HTR-8/SVneo (cell line): ENCODE data around the gene MAST3.
"Not testable (repeated sequence)": the region's sequence is repeated elsewhere in the genome, so short reads cannot be mapped to it uniquely, and the experiment has no call there.

Experiments used
- DNase-seq: peaks from one replicate; pipeline ENCODE4 v3.0.0; 2011; ENCODE audit warnings: low spot score, mixed read lengths; ENCODE audit not compliant: insufficient read length
- FAIRE-seq: peaks from 2 replicates; lab custom pipeline; 2011; peaks lifted over from hg19 to GRCh38; lab: Jason Lieb, UNC

MAST3 gene

DNA sequence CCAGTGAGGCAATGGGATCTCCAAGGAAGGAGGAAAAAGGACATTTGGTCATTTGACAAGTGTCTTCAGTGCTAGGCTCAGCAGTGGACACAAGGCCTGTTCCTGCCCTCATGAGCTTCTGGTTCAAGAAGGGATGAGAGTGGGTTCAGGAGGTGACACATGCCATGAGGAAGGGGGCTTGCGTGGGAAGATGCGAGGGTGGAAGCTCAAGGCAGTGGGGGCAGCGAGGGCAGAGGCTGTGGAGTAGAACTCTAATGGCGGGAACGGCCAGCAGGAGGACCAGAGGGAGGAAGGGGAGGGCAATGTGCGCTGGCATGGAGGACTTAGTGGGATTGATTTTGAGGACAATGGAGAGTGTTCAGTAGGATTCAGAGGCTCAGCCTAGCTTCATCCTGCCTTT lies 58.7 kb downstream of the MAST3 start:
- FAIRE-seq (no peak), DNase-seq (no peak)

DNA sequence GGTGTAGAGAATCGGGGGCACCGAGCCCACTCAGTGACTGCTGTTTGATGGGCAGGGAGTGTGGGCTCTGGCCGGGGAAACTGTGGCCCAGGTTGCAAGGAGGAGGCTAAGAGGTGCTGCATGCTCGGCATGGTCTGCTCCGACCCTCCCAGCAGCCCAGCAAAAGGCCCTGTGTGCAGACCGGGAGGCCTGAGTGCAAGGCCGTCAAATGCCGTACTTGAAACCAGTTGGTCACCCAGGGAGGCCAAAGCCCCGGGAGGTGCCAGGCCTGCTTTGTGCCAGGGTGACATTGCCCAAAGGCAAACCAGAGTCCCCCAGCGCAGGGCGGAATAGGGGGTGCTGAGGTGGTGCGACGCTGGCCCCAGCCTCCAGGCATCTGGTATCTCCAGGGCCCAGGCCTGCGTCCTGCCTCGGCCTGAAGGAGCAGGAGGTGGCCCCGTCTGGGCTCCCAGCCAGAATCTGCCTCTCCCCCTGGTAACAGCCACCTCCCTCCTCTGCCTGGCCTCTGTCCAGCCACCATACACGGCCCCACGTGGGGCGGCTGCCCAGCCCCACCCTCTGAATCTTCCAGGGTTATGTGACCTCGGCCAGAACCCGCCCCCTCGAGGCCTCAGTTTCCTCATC lies 59.4 kb downstream of the MAST3 start:
- DNase-seq (peak; percentile 85), FAIRE-seq (peak; percentile 26)

DNA sequence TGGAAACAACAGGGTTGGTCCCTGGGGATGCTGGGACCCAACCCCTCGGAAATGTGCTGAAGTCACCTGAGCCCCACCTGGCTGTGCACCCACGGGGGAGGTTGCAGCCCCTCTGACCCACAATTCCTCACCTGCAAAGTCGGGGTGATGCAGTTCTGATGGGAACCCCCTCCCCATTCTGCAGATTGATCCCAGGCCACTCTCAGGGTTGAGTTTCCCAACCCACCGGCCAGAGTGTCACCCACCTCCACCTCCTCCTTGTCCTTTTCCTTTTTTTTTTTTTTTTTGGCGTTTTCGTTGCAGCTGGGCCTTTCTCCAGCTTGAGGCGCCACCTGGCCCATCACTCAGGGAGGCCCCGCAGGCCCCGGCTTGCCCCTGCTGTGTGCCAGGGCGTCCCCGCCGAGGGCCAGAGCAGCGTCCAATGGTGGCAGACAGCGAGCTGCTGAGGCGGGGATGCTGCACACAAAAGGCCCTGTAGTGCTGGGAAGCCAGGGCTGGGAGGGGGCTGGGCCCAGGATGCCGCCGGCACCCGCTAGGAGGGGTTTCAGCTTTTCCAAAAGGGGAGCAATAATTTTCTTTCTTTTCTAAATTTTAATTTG lies 60.0 kb downstream of the MAST3 start:
- no peak for DNase-seq
- no peak for FAIRE-seq

DNA sequence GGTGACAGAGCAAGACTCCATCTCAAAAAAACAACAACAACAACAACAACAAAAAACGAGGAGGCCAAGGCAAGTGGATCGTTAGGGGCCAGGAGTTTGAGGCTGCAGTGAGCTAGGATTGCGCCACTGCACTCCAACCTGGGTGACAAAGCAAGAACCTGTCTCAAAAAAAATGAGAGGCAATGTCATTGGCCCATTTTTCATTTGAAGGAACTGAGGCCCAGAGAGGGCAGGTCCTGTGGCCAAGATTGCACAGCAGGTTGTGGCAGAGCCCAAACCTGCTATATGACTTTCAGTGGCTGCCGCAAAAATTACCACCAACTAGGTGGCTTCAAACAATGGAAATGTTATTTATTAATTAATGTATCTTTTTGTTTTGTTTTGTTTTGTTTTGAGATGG lies 60.9 kb downstream of the MAST3 start:
- FAIRE-seq: no peak
- no peak for DNase-seq

DNA sequence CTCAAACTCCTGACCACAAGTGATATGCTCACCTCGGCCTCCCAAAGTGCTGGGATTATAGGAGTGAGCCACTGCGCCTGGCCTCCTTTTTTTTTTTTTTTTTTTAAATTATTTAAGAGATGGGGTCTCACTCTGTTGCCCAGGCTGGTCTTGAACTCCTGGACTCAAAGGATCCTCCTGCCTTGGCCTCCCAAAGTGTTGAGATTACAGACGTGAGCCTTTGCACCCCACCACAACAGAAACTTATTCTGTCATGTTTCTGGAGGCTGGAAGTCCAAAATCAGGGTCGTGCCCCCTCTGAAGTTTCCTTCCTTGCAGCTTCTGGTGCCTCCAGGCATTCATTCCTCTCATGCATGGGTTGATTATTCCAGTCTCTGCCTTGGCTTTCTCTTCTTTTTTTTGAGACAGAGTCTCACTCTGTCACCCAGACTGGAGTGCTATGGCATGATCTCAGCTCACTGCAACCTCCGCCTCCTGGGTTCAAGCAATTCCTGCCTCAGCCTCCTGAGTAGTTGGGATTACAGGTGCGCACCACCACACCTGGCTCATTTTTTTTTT lies 61.6 kb downstream of the MAST3 start:
- DNase-seq, FAIRE-seq: not testable (repeated sequence)

DNA sequence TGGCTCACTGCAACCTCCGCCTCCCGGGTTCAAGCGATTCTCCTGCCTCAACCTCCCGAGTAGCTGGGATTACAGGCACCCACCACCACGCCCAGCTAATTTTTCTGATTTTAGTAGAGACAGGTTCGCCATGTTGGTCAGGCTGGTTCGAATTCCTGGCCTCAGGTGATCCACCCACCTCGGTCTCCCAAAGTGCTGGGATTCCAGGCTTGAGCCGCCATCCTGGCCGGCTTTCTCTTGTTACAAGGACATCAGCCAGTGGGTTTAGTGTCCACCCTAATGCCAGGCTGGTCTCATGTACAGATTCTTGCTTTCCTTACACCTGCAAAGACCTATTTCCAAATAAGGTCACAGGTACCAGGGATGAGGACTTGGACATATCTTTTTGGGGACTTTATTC lies 62.2 kb downstream of the MAST3 start:
- no peak for FAIRE-seq
- no peak for DNase-seq

DNA sequence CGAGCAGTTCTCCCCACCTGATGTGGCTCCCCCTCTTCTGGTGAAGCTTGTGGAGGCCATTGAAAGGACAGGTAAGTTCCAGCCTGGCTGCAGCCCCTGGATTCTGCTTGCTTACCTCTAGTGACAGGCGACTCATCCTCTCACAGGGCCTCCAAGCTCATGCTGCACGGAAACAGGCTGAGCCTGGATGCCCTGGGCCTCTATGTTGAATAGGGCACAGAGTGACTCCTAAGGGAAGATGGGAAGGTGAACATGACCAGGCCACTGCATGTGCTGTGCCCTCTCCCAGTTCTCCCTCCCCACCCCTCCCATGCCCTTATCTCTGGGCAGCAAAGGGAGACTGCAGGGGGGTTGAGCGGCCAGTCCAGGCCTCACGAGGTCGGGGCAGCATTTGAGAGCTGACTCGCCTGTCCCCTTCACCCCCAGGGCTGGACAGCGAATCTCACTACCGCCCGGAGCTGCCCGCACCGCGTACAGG lies 63.0 kb downstream of the MAST3 start:
- FAIRE-seq (peak; percentile 58), DNase-seq (no peak)

DNA sequence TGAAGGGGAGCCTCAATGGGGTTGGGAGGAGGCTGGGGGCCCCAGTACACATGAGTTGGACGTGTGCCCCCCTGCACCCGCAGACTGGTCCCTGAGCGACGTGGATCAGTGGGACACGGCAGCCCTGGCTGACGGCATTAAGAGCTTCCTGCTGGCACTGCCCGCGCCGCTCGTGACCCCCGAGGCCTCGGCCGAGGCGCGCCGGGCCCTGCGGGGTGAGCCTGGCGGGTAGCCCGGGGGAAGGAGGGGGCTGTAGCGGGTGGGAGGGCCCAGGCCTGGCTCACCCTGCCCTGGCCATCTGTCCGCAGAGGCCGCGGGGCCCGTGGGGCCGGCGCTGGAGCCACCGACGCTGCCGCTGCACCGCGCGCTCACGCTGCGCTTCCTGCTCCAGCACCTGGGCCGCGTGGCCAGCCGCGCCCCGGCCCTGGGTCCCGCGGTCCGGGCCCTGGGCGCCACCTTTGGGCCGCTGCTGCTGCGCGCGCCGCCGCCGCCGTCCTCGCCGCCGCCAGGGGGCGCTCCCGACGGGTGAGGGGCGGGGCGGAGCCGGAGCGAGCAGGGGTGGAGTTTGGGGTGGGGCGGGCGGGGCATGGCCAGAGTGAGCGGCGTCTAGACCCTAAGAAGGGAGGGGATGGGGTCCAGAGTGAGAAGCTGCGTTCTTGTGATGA lies 63.5 kb downstream of the MAST3 start:
- peak; percentile 60 for FAIRE-seq

DNA sequence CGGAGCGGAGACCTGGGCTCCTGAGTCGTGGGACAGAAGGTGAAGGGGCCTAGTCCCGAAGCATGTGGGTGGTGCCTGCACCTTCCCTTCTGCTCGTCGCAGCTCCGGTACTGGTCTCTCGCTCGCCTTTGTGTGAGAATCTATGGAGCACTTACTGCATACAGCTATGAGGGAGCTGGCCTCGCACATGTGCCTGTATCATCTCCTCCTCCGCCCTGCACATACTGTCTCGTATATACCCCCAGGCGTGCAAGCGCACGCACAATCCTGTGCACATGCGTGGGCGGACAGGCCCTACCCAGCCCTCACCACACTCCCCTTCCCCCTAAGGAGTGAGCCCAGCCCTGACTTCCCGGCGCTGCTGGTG lies 64.0 kb downstream of the MAST3 start:
- peak; percentile 83 for FAIRE-seq
- DNase-seq: no peak

More for the DNA sequence above, 63.5 kb downstream of the MAST3 start:
- DNase-seq: peak; percentile 72

DNA sequence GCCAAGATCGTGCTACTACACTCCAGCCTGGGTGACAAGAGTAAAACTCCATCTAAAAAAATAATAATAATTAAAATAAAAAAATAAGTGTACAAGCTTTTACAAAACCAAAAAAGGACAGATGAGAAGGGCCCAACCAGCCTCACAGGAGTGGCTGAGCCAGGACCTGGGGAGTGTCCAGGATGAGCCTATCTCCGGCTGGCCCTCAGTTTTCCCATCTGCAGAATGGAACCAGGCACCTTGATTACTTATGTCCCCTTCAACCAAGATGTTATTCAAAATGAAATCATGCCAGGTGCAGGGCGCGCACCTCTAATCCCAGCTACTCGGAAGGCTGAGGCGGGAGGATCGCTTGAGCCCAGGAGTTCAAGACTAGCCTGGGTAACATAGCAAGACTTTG lies 66.5 kb downstream of the MAST3 start:
- FAIRE-seq (no peak), DNase-seq (no peak)

DNA sequence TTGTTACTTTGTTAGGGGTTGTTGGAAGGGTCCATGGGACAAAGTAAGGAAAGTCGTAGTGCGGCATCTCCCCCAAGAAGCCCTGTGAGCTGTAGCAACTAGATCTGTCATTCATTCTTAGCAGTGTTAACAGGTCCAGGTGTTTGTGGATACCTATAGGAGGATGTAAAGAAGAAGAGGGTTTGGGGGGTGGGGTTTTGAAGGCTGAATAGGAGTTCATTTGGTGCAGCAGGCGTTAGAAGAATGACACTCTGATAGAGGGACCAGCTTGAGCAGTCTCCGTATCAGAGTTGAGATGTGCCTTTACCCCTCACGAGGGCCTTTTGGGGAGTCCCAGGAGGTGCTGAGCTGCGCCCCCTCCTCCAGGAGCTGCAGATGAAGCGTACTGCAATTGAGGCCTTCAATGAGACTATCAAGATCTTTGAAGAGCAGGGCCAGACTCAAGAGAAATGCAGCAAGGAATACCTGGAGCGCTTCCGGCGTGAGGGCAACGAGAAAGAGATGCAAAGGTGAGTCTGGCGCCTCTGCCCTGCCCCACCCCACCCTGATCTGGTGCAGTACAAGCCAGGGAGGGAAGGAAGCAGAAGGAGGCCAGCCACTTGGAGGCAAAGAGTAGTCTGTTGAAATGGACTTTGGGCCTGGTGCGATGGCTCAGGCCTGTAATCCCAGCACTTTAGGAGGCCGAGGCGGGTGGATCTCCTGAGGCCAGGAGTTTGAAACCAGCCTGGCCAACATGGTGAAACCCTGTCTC lies 68.4 kb downstream of the MAST3 start:
- FAIRE-seq (no peak), DNase-seq (no peak)

DNA sequence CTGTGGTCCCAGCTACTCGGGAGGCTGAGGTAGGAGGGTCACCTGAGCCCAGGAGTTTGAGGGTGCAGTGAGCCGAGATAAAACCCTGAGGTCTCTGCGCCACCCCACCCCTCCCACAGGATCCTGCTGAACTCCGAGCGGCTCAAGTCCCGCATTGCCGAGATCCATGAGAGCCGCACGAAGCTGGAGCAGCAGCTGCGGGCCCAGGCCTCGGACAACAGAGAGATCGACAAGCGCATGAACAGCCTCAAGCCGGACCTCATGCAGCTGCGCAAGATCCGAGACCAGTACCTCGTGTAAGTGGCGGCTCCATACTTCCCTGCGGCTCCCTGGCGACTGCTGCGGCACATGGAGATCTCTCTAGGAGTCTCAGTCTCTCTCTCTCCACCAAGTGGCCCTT lies 69.4 kb downstream of the MAST3 start:
- no peak for FAIRE-seq
- no peak for DNase-seq

DNA sequence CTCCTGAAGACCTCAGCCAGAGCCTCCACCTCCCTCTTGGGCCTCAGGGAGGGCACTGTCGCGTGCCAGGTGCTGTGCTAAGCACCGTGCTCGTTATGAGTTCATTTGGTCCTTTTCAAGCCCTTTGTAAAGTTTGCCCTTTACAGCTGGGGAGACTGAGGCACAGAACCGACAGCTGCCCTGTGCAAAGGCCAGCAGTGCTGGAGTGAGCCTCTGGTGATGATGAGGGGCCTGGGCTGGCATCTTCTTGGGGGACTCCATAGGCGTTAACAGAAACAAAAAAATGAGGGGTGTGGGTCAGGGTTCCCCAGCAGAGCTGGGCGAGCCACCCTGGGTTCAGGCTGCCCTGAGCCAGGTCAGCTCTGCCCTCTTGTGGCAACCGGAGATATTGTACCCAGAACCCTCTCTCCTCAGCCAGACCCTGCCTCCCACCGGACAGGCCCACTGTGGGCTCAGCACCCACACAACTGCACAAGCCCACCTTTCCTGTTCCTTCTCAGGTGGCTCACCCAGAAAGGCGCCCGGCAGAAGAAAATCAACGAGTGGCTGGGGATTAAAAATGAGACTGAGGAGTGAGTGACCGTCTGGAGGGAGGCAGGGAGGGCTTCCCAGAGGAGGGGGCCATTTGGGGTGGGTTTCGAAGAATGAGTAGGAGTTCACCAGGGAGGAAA lies 70.5 kb downstream of the MAST3 start:
- peak; percentile 75 for DNase-seq
- FAIRE-seq: peak; percentile 16

DNA sequence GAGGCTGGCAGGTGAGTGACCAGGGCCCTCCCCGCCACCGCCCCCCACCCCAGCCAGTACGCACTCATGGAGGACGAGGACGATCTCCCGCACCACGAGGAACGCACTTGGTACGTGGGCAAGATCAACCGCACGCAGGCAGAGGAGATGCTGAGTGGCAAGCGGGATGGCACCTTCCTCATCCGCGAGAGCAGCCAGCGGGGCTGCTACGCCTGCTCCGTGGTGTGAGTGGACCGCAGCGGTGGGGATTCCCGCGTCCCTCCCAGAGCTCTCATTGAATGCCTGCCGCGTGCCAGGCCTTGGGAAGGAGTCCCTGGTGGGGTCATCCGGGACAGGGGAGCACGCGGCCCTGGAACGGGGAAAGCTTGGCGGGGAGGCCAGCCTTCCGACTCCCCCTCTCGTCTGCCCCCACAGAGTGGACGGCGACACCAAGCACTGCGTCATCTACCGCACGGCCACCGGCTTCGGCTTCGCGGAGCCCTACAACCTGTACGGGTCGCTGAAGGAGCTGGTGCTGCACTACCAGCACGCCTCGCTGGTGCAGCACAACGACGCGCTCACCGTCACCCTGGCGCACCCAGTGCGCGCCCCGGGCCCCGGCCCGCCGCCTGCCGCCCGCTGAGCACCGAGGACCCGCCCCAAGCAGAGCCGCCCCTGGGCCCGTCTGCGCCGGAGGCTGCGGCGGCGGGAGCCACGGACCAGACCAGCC lies 71.2 kb downstream of the MAST3 start:
- no peak for DNase-seq
- FAIRE-seq: no peak

DNA sequence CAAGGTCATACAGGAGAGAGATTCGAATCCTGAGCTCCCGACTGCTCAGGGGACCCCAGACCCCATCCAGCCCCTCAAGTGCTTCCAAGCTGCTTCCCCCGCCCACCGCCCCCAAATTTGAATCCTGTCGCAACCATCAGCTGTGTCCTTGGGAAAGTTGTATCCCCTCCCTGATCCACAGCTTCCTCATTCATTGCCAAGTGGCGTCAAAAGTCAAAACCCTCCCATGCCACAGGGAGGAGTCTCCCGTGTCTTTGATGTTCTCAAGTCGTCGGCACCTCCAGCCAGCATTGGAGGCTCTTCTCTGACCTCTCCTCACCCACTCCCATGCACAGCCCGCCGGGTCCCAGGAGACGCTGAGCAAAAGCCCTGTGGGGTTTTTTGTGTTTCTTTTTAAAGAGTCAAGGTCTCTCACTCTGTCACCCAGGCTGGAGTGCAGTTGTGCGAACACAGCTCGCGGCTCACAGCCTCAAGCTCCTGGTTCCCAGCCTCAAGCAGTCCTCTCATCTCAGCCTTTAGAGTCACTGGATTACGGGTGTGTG lies 73.2 kb downstream of the MAST3 start:
- no peak for DNase-seq
- FAIRE-seq: no peak

DNA sequence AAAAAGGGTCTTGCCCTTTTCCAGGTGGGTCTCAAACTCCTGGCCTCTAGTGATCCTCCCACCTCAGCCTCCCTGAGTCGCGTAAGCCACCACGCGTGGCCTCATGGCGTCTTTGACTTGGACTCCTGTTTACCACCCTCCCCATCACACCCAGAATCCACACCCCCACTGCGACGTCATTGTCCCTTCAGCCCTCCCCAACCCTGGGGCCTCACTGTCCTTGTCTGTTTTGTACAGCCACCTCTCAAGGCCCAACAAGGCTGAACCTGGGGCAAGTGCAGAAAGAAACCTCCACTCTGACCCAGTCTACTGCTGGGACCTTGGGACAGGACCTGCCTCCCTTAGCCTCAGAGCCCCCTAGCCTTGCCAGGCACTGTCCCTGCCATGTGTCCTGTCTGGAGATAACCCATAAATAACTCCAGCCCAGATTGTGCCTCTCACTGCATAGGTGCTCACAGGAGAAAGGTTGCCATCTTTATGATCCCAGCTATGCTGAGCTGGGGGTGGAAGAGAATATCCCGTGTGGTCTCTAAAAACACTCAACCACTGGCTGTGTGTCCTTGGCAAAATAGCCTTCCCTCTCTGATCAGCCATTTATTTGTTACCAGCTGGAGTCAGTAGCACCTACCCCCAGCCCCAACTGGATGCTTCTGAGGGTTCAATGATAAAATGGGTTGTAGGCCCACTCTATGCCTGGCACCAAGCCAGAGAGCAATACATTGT lies 74.2 kb downstream of the MAST3 start:
- FAIRE-seq (no peak), DNase-seq (no peak)

DNA sequence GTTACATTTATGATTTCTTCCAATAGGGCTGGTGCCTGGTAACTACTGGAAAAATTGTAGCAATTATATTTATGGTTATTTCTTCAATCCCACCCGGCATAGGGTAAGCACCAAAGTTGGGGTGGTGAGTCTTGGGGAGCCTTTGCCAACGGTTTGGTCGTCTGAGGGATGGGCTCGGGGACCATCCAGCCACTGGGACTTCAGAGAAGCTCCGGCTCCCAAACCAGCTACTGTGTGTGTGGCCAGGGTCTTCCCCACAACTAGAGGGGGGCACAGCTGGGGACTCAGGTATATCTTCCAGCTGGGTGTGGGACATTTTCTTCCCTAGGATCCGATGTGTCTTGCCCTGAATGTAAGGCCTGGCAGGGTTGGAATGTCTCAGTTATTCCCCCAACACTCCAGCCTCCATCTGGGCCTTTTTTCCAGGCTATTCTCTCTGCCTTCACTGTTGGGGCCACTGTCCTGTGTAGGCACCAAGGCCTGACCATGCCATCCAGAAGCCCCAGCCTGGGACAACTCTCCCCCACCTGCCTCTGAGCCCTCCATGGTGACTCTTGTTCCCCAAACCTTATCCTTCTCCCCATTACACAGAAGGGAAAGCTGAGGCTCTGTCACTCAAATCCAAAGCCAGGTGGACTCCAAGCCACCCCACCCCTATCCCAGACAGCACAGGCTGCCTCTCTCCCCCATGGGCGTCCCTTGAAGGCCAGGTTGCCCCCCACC lies 74.9 kb downstream of the MAST3 start:
- FAIRE-seq (no peak), DNase-seq (no peak)

DNA sequence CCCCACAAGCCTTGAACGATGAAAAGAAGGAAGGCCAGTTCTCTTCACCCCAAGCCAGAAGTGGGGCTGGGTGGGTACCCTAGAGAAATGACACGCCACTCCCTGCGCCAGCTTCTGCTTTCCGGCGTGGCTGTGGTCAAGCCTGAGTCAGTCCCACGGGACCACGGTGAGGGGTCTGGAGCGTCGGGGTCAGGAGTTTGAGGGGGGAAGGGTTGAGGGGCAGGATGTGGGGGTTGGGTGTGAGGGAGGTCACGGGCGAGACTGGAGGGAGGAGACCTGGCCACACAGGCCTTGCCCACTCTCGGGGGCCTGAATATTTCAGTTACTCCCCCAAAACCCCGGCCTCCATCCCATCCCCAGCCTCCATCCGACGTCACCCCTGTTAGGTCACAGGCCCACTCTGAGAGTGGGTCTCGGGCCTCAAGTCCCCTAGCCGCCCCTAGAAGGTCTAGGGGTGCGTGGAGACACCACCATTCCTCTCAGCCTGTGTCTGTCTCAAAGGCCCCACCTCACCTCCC lies 75.5 kb downstream of the MAST3 start:
- DNase-seq (no peak), FAIRE-seq (no peak)
